HEK293T (cell line): ENCODE measurements around the gene PCF11.

ENCODE experiments used
- CTCF ChIA-PET: fragments of 350-600 bp; formaldehyde crosslinking; extraction: SDS; loops from one replicate; lab custom pipeline; 2021; ENCODE audit warnings: antibody characterized with exemption, inconsistent platforms; lab: Yijun Ruan, JAX
- POLR2A ChIA-PET: fragments of 350-600 bp; formaldehyde crosslinking; extraction: SDS; loops from one replicate; lab custom pipeline; 2020; ENCODE audit warnings: antibody characterized with exemption, inconsistent platforms; lab: Yijun Ruan, JAX
- DNase-seq: peaks from one replicate; pipeline ENCODE4 v3.0.0; 2012; ENCODE audit warnings: mixed read lengths; ENCODE audit errors: extremely low spot score
- ARNT ChIP-seq: fragments of 450-650 bp; IDR thresholded peaks from 2 replicates; pipeline ENCODE4 v1.6.1; 2017; ENCODE audit warnings: mild to moderate bottlenecking
- BHLHE40 ChIP-seq: fragments of 450-650 bp; IDR thresholded peaks from 2 replicates; pipeline ENCODE4 v1.6.1; 2016; ENCODE audit warnings: mild to moderate bottlenecking, moderate library complexity, borderline replicate concordance
- CTBP1 ChIP-seq: fragments of 450-650 bp; IDR thresholded peaks from 2 replicates; pipeline ENCODE4 v1.6.1; 2016; ENCODE audit warnings: borderline replicate concordance
- ELF4 ChIP-seq: fragments of 450-650 bp; IDR thresholded peaks from 2 replicates; pipeline ENCODE4 v1.6.1; 2017; ENCODE audit warnings: antibody characterized with exemption
- FOXA1 ChIP-seq: fragments of 450-650 bp; IDR thresholded peaks from 2 replicates; pipeline ENCODE4 v1.6.1; 2016; ENCODE audit warnings: mild to moderate bottlenecking
- FOXK2 ChIP-seq: fragments of 450-650 bp; IDR thresholded peaks from 2 replicates; pipeline ENCODE4 v1.6.1; 2016; ENCODE audit warnings: mild to moderate bottlenecking
- FOXM1 ChIP-seq: fragments of 450-650 bp; IDR thresholded peaks from 2 replicates; pipeline ENCODE4 v1.6.1; 2017; ENCODE audit warnings: mild to moderate bottlenecking, borderline replicate concordance
- HDGF ChIP-seq: fragments of 450-650 bp; IDR thresholded peaks from 2 replicates; pipeline ENCODE4 v1.6.1; 2017; ENCODE audit warnings: antibody characterized with exemption, borderline replicate concordance
- L3MBTL2 ChIP-seq: fragments of 450-650 bp; conservative IDR thresholded peaks from 2 replicates; pipeline ENCODE4 v1.6.1; 2016; ENCODE audit warnings: mild to moderate bottlenecking
- LEF1 ChIP-seq: fragments of 450-650 bp; IDR thresholded peaks from 2 replicates; pipeline ENCODE4 v1.6.1; 2017; ENCODE audit warnings: mild to moderate bottlenecking, borderline replicate concordance
- NFRKB ChIP-seq: fragments of 450-650 bp; IDR thresholded peaks from 2 replicates; pipeline ENCODE4 v1.6.1; 2016; ENCODE audit warnings: mild to moderate bottlenecking, moderate library complexity
- PKNOX1 ChIP-seq: fragments of 450-650 bp; IDR thresholded peaks from 2 replicates; pipeline ENCODE4 v1.6.1; 2016
- SP1 ChIP-seq: fragments of 450-650 bp; IDR thresholded peaks from 2 replicates; pipeline ENCODE4 v1.6.1; 2017
- SUZ12 ChIP-seq: fragments of 450-650 bp; IDR thresholded peaks from 2 replicates; pipeline ENCODE4 v1.6.1; 2016; ENCODE audit warnings: mild to moderate bottlenecking
- TARDBP ChIP-seq: fragments of 450-650 bp; IDR thresholded peaks from 2 replicates; pipeline ENCODE4 v1.6.1; 2016
- ZNF384 ChIP-seq: fragments of 450-650 bp; IDR thresholded peaks from 2 replicates; pipeline ENCODE4 v1.6.1; 2016

The PCF11 gene

GRCh38 chr11:83172551-83172950, 15.6 kb downstream of the PCF11 start:
- TF ChIP-seq ZNF384: no peak
- TF ChIP-seq HDGF: no peak
- TF ChIP-seq FOXM1: no peak
- TF ChIP-seq FOXK2: no peak
- no peak for TF ChIP-seq LEF1
- no peak for TF ChIP-seq ELF4
- TF ChIP-seq L3MBTL2: no peak
- no peak for TF ChIP-seq SP1
- no peak for TF ChIP-seq CTBP1
- TF ChIP-seq PKNOX1: no peak
- no peak for TF ChIP-seq NFRKB
- no peak for TF ChIP-seq FOXA1
- no peak for TF ChIP-seq BHLHE40
- no peak for TF ChIP-seq SUZ12
- POLR2A ChIA-PET: interaction anchor here (1.2 kb wide), 1 partner anchor 21 kb away, joined by 3 read pairs; the partner anchor contains the start of gene ANKRD42
- DNase-seq: no peak
- CTCF ChIA-PET: no interaction called here

- DNase-seq: no peak
- TF ChIP-seq L3MBTL2 (no peak), SUZ12 (no peak), FOXK2 (no peak), ELF4 (no peak), LEF1 (no peak), ZNF384 (no peak)
- ChIA-PET POLR2A (interaction anchor here (2.0 kb wide), 1 partner anchor 18 kb away, joined by 6 read pairs; the partner anchor contains the start of gene PCF11), CTCF (no interaction called here)
Observed at GRCh38 chr11:83174008-83174407, 17.1 kb downstream of the PCF11 start.

- ChIA-PET POLR2A (no interaction called here), CTCF (no interaction called here)
- TF ChIP-seq ZNF384: no peak
- no peak for TF ChIP-seq ARNT
- no peak for TF ChIP-seq LEF1
- no peak for TF ChIP-seq ELF4
- no peak for TF ChIP-seq FOXA1
- no peak for TF ChIP-seq SP1
- TF ChIP-seq HDGF: no peak
- no peak for TF ChIP-seq CTBP1
- no peak for DNase-seq
Observed at GRCh38 chr11:83175815-83176214, 18.9 kb downstream of the PCF11 start.

GRCh38 chr11:83181815-83182214, 24.9 kb downstream of the PCF11 start:
- TF ChIP-seq NFRKB (no peak), CTBP1 (no peak), ZNF384 (no peak), FOXM1 (no peak), LEF1 (no peak), HDGF (no peak), SUZ12 (no peak), ELF4 (no peak), L3MBTL2 (no peak), SP1 (no peak), TARDBP (no peak)
- CTCF ChIA-PET: no interaction called here
- POLR2A ChIA-PET: no interaction called here
- no peak for DNase-seq

- TF ChIP-seq ZNF384: no peak
- no peak for TF ChIP-seq SP1
- TF ChIP-seq HDGF: no peak
- no peak for TF ChIP-seq SUZ12
- no peak for TF ChIP-seq PKNOX1
- TF ChIP-seq NFRKB: no peak
- TF ChIP-seq ARNT: no peak
- no peak for TF ChIP-seq FOXA1
- no peak for TF ChIP-seq BHLHE40
- TF ChIP-seq FOXK2: no peak
- TF ChIP-seq TARDBP: no peak
- no peak for TF ChIP-seq FOXM1
- TF ChIP-seq ELF4: no peak
- no peak for TF ChIP-seq L3MBTL2
- no peak for TF ChIP-seq LEF1
- TF ChIP-seq CTBP1: no peak
- ChIA-PET CTCF (no interaction called here), POLR2A (no interaction called here)
- no peak for DNase-seq
Observed at GRCh38 chr11:83185767-83186166, 28.8 kb downstream of the PCF11 start.

GRCh38 chr11:83187465-83187864, 30.5 kb downstream of the PCF11 start:
- CTCF ChIA-PET: no interaction called here

More at GRCh38 chr11:83187465-83187864, 30.5 kb downstream of the PCF11 start:
- TF ChIP-seq SUZ12 (no peak), HDGF (no peak), CTBP1 (no peak), FOXK2 (no peak), FOXM1 (no peak), ELF4 (no peak), PKNOX1 (no peak), ZNF384 (no peak), L3MBTL2 (no peak)
- DNase-seq: no peak
- POLR2A ChIA-PET: interaction anchor here (1.0 to 2.9 kb wide), 2 partner anchors 31 to 286 kb away, joined by 3 to 13 read pairs; partner anchors contain the start of genes DDIAS and PCF11
